GM18517 (cell line): ENCODE results near the gene CHST15.

ENCODE experiments used
- ATAC-seq: cut with Tn5 transposase; IDR thresholded peaks from one replicate; pipeline ENCODE4 v1.9.1; 2021; ENCODE audit warnings: mild to moderate bottlenecking, moderate library complexity; ENCODE audit not compliant: unreplicated experiment

Gene CHST15

DNA sequence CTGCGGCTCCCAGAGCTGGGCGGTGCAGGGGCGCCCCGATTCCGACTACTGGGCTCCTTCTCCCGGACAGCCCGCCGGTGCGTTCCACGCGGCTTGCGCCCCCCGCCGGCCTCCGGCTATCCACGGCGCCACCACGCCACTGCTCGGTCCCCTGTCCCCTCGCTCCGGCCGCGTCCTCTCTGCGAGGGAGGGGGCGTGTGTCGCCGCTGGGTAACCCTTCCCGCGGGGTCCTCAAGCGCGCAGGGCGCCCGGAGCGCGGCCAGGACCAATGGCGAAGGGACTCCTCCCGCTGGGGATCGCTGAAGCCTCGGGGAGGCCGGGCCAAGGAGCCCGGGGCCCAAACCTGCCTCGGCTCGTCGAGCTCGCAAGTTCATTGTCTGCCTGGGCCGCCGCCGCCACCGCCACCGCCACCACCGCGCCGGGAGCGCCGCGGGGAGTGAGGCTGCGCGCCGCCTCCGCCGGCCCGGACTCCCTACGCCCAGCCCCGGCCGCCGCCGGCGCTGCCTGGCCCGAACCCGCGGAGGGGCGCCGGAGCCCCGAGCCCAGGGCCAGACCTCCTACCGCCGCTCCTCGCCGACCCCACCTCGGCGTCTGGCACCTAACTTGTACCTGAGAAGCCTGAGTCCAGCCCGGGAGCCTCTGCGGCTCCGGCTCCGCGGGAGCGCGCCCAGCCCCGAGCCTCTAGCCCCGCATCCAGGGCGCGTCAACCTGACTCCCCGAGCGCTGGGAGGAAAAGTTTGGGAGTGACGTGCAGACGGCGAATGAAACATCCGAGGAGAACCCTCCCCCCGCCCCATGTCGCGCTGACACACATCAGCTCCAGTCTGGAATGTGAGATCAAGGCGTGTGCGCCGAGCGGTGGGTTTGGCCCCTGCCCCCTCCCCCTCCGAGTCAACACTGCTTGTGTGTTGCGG is at the start of gene CHST15:
Gene CHST15, minus strand, starts transcription at position 739 of the 914 bp plus-strand sequence. CDS start 47,386 bp downstream, outside the sequence.
- no peak for ATAC-seq

DNA sequence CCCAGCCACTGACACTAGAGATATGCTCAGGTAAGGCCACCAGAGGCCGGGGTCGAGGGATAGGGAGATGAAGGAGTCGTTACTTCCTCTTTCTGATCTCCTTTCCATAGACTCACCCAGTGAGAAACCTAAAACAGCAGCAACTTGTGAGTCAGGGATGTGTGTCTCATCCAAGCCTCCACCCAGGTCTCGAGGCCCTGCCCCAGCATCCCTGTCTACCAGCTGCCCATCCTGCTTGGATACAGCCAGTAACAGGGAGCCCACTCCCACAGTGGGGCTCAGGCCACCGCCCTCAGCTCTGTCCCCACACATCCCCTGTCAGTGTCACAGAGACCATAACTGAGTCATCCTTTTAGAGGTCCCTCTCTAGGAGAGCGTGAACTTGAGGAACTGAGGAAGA is 49.6 kb upstream of the CHST15 start:
- ATAC-seq = no peak

DNA sequence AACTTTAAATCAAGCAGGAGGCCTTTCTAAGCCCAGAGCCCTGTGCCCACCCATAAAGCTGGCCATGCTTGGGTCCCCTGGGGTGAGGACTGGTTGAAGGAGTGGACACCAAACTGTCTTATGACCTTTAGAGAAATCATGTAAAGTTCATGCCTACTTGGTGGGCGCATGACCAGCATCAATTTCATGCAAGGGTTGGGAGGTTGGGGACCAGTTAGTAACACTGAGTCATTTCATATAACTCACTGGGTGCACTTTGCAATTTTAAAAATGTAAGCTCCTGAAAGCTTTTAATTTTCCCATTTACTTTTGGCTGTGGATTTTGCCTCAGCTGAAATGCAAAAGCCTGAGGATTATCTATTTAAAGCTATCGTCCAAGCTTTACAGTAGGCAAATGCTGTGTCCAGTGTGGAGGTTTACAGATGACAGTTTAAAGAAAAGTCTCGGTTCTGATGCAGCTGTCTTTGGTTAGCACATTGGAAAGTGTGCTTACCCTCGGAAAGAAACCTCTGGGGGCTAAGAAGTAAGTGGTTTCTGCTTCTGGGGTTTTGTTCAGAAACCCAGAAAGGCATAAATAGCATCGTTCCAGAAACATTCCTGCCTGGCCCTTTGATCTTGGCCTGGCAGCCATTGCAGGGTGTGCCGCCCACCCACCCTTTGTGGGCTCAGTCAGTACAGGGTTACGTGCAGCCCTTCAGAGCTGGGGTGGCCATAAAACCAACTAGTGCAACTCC is 48.8 kb upstream of the CHST15 start:
- ATAC-seq = no peak

- ATAC-seq = no peak
Measured at GRCh38 chr10:124138883-124139348, 45.5 kb upstream of the CHST15 start.

DNA sequence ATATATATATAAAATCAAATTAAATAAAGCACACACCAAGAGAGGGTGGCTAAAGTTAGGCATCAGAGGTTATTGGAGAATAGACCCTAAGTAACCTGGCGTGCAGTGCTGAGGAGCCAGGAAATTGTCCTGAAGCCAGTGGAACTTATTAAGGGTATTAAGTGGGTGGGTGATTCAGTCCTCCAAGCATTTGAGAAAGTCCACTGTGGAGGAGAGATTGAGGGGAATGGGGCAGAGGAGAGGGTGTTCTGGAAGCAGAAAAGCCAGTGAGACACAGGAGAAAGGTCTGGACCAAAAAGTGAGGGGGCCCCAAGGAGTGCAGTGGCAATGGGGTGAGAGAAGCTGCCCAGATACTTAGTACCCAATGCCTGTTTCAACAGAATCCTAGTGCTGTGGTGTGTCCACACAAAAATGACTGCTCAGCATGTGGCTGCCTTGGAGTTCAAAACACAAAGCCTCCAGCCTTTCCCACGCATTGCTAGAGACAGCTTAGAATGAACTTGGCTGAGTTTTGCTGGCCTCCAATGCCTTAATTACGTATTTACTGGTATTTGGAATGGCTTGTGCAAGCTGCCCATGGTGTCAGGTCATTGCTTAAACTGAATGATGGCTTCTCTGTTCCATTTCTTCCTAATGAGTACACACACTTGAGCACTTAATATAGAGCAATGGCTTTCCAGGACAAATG is 44.9 kb upstream of the CHST15 start:
- ATAC-seq = no peak

GRCh38 chr10:124134251-124134893 is 41.0 kb upstream of the CHST15 start:
- ATAC-seq = no peak

- no peak for ATAC-seq
Measured at GRCh38 chr10:124132876-124133275, 39.5 kb upstream of the CHST15 start.

- no peak for ATAC-seq
Measured at GRCh38 chr10:124132306-124132705, 38.9 kb upstream of the CHST15 start.

DNA sequence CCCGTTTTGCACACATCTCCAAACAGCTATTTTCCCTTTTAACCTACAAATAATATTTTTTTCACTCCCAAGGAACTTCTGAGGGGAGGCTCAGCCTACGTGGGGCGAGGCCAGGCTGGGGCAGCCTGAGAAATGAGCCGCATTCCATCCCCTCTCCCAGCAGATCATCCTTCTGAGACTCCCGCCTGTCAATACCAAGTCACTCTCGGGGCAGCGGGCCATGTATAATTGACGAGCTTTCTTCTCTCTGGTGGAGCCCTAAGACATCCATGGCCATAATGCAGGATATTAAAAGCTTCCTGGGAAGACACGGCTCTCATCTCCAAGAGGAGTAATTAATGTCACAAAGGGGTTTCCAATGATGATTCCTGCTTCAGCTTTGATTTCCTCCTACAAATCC is 37.8 kb upstream of the CHST15 start:
- no peak for ATAC-seq

DNA sequence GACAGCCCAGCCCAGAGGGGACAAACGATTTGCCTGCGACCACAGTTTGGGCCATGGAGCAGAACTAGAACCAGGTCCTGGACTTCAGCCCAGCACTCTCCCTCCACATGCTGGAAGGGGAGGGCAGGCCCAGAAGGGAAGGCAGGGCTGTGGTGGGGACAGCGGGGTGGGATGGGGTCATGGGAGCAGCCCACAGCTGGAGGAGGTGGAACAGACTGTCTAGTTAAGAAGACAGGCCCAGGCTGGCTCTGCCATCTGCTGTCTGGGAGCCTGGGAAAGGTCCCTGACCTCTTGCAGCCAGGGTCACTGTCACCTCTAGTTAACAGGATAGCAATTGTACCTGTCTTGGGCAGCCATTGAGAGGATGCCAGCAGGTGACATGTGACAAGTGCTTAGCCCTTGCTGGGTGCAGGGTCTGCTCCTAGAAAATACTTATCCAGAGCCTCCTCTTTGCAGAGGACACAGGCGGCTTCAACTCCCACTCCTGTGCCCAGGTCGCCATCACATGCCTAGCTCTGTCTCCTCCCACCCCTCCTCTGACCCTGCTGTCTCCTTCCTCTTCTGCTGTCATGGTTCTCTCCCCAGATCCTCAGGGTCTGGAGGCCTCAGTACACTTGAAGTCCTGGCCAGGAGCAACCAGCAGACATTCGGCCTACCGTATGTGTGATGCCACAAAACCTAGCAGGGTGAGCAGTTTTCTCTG is 37.0 kb upstream of the CHST15 start:
- ATAC-seq = no peak

DNA sequence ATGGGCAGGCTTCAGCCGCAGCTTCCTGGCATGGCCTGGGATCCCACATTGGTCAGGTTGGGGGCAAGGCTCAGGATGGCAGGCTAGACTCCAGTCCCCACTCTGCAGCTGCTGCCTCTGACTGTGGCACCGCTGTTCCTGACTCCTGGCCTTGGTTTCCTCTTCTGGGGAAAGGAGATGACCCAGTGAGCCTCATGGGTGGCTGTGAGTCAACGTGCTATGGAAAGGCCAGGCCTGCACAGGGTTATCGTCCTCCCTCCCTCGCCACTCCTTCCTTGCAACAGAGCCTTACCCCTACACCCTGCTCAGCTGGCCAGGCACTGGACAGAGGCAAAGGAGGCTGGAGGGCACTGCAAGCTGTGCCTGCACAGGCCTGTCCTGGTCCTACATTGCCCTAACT is 36.1 kb upstream of the CHST15 start:
- no peak for ATAC-seq

DNA sequence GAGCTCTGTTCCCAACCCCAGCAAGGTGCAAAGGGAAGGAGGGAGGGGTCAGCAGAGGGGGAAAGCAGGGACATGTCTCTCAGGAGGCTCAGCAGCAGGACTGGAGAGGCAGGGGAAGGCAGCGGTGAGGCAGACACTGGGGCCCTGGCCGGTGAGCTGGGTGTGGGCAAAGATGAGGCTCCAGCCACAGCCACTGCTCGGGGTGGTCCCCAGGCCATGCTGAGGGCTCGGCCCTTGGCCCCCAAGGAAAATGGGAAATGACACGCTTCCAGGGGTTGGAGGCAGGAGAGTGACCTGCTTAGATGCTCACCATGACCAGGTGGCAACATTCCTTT is 35.4 kb upstream of the CHST15 start:
- ATAC-seq = no peak

- ATAC-seq = no peak
Measured at GRCh38 chr10:124127965-124128810, 34.8 kb upstream of the CHST15 start.

DNA sequence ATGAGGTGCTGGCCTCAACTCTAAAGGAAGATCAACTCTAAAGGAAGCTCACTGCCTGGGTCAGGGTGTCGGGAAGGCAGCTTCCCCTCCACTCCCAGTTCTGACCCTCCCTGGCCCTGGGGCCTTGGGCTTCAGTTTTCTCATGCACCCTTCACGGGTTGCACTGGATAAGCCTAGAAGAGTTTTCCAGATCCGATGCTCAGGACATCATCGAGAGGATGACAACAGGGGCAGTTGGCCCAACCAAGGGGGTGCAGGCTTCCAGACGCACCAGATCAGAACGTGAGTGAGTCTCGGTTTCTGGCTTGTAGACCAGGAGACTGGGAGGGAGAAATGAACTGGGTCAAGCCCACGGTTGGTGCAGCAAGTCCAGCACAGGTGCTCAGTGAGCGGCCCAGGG is 34.2 kb upstream of the CHST15 start:
- no peak for ATAC-seq

DNA sequence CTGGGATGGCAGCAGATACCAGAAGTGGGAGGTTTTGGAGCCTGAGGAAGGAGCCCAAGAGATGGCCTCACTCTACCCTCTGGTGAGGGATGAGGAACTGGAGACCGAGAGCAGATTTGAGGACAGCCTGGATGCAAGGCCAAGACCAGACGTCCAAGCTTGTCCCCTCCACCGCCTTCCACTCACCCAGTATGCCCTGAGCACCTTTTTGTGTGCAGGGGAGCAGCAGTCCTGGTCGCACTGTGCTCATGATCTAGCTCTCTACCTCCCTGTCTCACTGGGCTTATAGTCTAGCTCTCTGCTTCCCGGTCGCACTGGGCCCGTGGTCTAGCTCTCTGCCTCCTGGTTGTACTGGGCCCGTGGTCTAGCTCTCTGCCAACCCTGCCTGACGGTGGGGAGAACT is 33.6 kb upstream of the CHST15 start:
- ATAC-seq = no peak

- no peak for ATAC-seq
Measured at GRCh38 chr10:124126145-124126982, 33.0 kb upstream of the CHST15 start.

DNA sequence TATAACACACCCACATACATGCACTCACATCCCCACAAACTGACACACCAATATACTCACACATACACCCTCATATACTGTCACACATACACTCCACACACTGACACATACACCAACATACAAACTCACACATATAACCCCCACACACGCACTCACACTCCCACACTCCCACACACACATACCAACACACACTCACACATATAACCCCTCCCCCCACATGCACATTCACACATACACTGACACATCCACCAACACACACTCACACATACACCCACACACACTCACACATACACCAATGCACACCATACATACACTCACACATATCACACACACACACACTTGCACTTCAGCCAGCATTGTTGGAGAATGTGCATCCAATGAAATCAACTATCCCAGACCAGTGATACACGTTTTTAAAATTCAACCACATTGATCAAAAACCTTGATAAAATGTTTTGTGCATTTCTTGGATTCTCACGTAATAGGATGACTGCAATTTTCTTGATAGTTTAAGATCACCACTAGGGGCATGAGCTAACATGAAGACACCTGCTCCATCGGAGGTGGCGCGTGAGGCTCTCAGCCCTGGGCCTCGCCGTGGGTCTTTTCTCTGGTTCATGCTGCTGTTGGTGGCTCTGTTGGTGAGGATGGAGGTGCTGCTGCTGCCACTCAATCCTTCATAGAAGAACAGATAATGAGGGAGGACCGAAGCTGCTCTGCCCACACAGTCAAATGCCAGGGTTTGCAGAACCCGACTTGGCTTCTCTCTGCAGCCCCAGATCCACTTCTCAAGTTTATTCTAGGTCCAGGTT is 32.1 kb upstream of the CHST15 start:
- no peak for ATAC-seq

- no peak for ATAC-seq
Measured at GRCh38 chr10:124124769-124125161, 31.4 kb upstream of the CHST15 start.
